ENCODE measurements around the gene MUC16. TPM values are rescaled to one million over a fixed set of nuclear protein-coding genes. Genes with fewer than 3 reads are reported as not detected.

The MUC16 gene
- total RNA-seq, 2 experiments from 2014 or later: under 0.01 TPM; not detected in 1

GRCh38 chr19:9041023-9041422 is 30.8 kb upstream of the MUC16 start:
- H3K4me1 ChIP-seq (ENCODE audit: insufficient read depth, low read length): no peaks in the 10 kb centered on the region
- Mint-ChIP-seq H3K4me3 (no peak overlapping the region), H3K4me1 (ENCODE audit: low read depth) (no peaks in the 10 kb centered on the region), H3K9me3 (no peaks in the 10 kb centered on the region), H3K27me3 (peaks cover 19% of the 10 kb centered on the region), H3K36me3 (ENCODE audit: low read depth) (no peaks in the 10 kb centered on the region), H3K27ac (no peak overlapping the region)
- POLR2A ChIA-PET: no interaction called here
- CTCF ChIA-PET: no interaction called here
- intact Hi-C loops (cut with DNase I, micrococcal nuclease): no loop called here
- H3K27me3 ChIP-seq (ENCODE audit: control insufficient read depth in 1 of 2, insufficient read depth in 2 of 2, low read length in 2 of 2): peaks cover 0 to 5% of the 10 kb centered on the region in 2 experiments
- no peaks in the 10 kb centered on the region for H3K36me3 ChIP-seq (ENCODE audit: insufficient read depth, low read length)
- no peaks in the 10 kb centered on the region for H3K9me3 ChIP-seq (ENCODE audit: control insufficient read depth in 1 of 2, insufficient read depth in 1 of 2, low read length in 2 of 2)
- H3K4me3 ChIP-seq (ENCODE audit: low read length): no peak overlapping the region
- TF ChIP-seq, protein P1, sequence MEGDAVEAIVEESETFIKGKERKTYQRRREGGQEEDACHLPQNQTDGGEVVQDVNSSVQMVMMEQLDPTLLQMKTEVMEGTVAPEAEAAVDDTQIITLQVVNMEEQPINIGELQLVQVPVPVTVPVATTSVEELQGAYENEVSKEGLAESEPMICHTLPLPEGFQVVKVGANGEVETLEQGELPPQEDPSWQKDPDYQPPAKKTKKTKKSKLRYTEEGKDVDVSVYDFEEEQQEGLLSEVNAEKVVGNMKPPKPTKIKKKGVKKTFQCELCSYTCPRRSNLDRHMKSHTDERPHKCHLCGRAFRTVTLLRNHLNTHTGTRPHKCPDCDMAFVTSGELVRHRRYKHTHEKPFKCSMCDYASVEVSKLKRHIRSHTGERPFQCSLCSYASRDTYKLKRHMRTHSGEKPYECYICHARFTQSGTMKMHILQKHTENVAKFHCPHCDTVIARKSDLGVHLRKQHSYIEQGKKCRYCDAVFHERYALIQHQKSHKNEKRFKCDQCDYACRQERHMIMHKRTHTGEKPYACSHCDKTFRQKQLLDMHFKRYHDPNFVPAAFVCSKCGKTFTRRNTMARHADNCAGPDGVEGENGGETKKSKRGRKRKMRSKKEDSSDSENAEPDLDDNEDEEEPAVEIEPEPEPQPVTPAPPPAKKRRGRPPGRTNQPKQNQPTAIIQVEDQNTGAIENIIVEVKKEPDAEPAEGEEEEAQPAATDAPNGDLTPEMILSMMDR (IDR thresholded peaks at IDR 0.05): no peak
- H3K27ac ChIP-seq (ENCODE audit: low read depth in 1 of 2, low read length in 2 of 2): no peak overlapping the region
- ATAC-seq (ENCODE audit: poor library complexity): no peak
- DNase-seq: no peak

DNA sequence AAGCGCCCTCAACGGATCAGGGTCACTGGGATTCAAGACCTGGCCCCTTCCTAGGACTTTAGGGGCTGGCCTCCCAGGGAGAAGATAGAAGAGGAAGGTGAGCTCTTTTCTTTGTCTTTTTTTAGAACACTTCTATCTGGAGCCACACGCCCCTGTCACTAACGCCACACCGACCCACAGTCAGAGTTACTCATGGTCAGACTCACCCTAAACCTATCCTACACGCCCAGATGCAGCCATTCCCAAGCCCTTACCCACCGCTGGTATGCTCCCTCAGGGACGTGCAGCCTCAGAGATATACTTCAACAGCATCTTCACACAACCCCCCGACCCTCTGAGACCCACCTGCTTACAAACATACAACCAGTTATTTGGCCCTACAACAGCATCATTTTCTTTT is 29.9 kb upstream of the MUC16 start:
- H3K27ac ChIP-seq (ENCODE audit: low read depth in 1 of 2, low read length in 2 of 2): no peak overlapping the region
- no peak overlapping the region for H3K4me3 Mint-ChIP-seq
- TF ChIP-seq, protein P1 (IDR thresholded peaks at IDR 0.05): no peak
- H3K9me3 Mint-ChIP-seq: no peaks in the 10 kb centered on the region
- intact Hi-C loops (cut with DNase I, micrococcal nuclease): no loop called here
- no peaks in the 10 kb centered on the region for H3K4me1 Mint-ChIP-seq (ENCODE audit: low read depth)
- H3K27ac Mint-ChIP-seq: no peak overlapping the region
- no peaks in the 10 kb centered on the region for H3K9me3 ChIP-seq (ENCODE audit: control insufficient read depth in 1 of 2, insufficient read depth in 1 of 2, low read length in 2 of 2)
- POLR2A ChIA-PET: no interaction called here
- ATAC-seq (ENCODE audit: poor library complexity): no peak
- no peaks in the 10 kb centered on the region for H3K36me3 ChIP-seq (ENCODE audit: insufficient read depth, low read length)
- CTCF ChIA-PET: no interaction called here
- DNase-seq: no peak
- no peaks in the 10 kb centered on the region for H3K4me1 ChIP-seq (ENCODE audit: insufficient read depth, low read length)
- no peak overlapping the region for H3K4me3 ChIP-seq (ENCODE audit: low read length)
- H3K27me3 Mint-ChIP-seq: peaks cover 14% of the 10 kb centered on the region
- H3K27me3 ChIP-seq (ENCODE audit: control insufficient read depth in 1 of 2, insufficient read depth in 2 of 2, low read length in 2 of 2): peaks cover 0 to 5% of the 10 kb centered on the region in 2 experiments
- H3K36me3 Mint-ChIP-seq (ENCODE audit: low read depth): no peaks in the 10 kb centered on the region

GRCh38 chr19:9039728-9040127 is 29.5 kb upstream of the MUC16 start:
- Histone ChIP-seq H3K27me3 (ENCODE audit: control insufficient read depth in 1 of 2, insufficient read depth in 2 of 2, low read length in 2 of 2) (peaks cover 0 to 5% of the 10 kb centered on the region in 2 experiments), H3K9me3 (ENCODE audit: control insufficient read depth in 1 of 2, insufficient read depth in 1 of 2, low read length in 2 of 2) (no peaks in the 10 kb centered on the region), H3K36me3 (ENCODE audit: insufficient read depth, low read length) (no peaks in the 10 kb centered on the region), H3K4me3 (ENCODE audit: low read length) (no peak overlapping the region), H3K27ac (ENCODE audit: low read depth in 1 of 2, low read length in 2 of 2) (no peak overlapping the region), H3K4me1 (ENCODE audit: insufficient read depth, low read length) (no peaks in the 10 kb centered on the region)
- Mint-ChIP-seq H3K9me3 (no peaks in the 10 kb centered on the region), H3K27ac (no peak overlapping the region), H3K27me3 (peaks cover 12% of the 10 kb centered on the region), H3K4me3 (no peak overlapping the region), H3K36me3 (ENCODE audit: low read depth) (no peaks in the 10 kb centered on the region), H3K4me1 (ENCODE audit: low read depth) (no peaks in the 10 kb centered on the region)
- DNase-seq (no peak), ATAC-seq (ENCODE audit: poor library complexity) (no peak)
- intact Hi-C loops (cut with DNase I, micrococcal nuclease): no loop called here
- CTCF ChIA-PET: no interaction called here
- TF ChIP-seq, protein P1 (IDR thresholded peaks at IDR 0.05): no peak
- POLR2A ChIA-PET: no interaction called here

Measured in CD4-positive, alpha-beta T cell (primary cell).